ENCODE measurements around the gene GPC6.

Gene GPC6

DNA sequence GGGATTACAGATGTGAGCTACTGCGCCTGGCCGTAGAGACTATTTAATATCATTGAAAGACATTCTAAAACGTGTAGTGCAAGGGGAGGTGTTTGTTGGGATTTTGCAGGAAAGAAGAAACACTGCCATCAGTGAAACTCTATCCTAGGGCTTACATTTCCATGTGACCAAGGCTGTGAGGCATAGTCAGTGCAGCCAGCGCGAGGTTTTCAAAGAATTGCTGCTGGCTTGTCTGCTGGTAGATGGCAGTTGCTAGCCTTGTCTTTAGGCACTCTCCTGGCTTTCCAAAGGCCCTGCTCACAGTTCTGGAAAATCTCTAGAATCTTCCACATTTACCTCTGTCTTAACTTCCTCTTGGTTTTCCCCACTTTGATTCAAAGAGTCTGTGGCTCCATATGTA is 77.5 kb downstream of the GPC6 start:
- no peak overlapping the region for H3K9ac ChIP-seq (ENCODE audit: low read length)
- no peak overlapping the region for H3K4me3 ChIP-seq (ENCODE audit: low read depth, low read length, poor library complexity, severe bottlenecking)
- TF ChIP-seq EZH2 (IDR thresholded peaks at IDR 0.05; ENCODE audit: borderline replicate concordance, low read length) = no peak
- TF ChIP-seq, protein P1, sequence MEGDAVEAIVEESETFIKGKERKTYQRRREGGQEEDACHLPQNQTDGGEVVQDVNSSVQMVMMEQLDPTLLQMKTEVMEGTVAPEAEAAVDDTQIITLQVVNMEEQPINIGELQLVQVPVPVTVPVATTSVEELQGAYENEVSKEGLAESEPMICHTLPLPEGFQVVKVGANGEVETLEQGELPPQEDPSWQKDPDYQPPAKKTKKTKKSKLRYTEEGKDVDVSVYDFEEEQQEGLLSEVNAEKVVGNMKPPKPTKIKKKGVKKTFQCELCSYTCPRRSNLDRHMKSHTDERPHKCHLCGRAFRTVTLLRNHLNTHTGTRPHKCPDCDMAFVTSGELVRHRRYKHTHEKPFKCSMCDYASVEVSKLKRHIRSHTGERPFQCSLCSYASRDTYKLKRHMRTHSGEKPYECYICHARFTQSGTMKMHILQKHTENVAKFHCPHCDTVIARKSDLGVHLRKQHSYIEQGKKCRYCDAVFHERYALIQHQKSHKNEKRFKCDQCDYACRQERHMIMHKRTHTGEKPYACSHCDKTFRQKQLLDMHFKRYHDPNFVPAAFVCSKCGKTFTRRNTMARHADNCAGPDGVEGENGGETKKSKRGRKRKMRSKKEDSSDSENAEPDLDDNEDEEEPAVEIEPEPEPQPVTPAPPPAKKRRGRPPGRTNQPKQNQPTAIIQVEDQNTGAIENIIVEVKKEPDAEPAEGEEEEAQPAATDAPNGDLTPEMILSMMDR (IDR thresholded peaks at IDR 0.05; ENCODE audit: low read length) = no peak
- no peaks in the 10 kb centered on the region for H3K9me2 ChIP-seq (ENCODE audit: low read depth, low read length)
- no peaks in the 10 kb centered on the region for H3K4me1 ChIP-seq (ENCODE audit: insufficient read depth, low read length, severe bottlenecking)
- no peaks in the 10 kb centered on the region for H4K20me1 ChIP-seq (ENCODE audit: insufficient read depth, low read length)
- no peaks in the 10 kb centered on the region for H3K79me2 ChIP-seq (ENCODE audit: insufficient read depth, low read length)
- H3K36me3 ChIP-seq (ENCODE audit: insufficient read depth, low read length) = no peaks in the 10 kb centered on the region
- H3K27me3 ChIP-seq (ENCODE audit: insufficient read depth, low read length) = no peaks in the 10 kb centered on the region
- no peak overlapping the region for H2AFZ ChIP-seq (ENCODE audit: low read length)
- no peaks in the 10 kb centered on the region for H3F3A ChIP-seq (ENCODE audit: insufficient read depth, low read length)
- no peaks in the 10 kb centered on the region for H3K9me3 ChIP-seq (ENCODE audit: low read length)
- no peak overlapping the region for H3K27ac ChIP-seq (ENCODE audit: low read depth, low read length, poor library complexity, severe bottlenecking)
- H3K4me2 ChIP-seq (ENCODE audit: low read length) = no peak overlapping the region

GRCh38 chr13:93304868-93305613 is 78.4 kb downstream of the GPC6 start:
- Histone ChIP-seq H3K36me3 (ENCODE audit: insufficient read depth, low read length) (no peaks in the 10 kb centered on the region), H3K9me2 (ENCODE audit: low read depth, low read length) (no peaks in the 10 kb centered on the region), H3F3A (ENCODE audit: insufficient read depth, low read length) (no peaks in the 10 kb centered on the region), H3K9ac (ENCODE audit: low read length) (no peak overlapping the region), H2AFZ (ENCODE audit: low read length) (no peak overlapping the region), H3K79me2 (ENCODE audit: insufficient read depth, low read length) (no peaks in the 10 kb centered on the region), H3K27me3 (ENCODE audit: insufficient read depth, low read length) (no peaks in the 10 kb centered on the region), H3K4me3 (ENCODE audit: low read depth, low read length, poor library complexity, severe bottlenecking) (no peak overlapping the region), H4K20me1 (ENCODE audit: insufficient read depth, low read length) (no peaks in the 10 kb centered on the region), H3K9me3 (ENCODE audit: low read length) (no peaks in the 10 kb centered on the region), H3K27ac (ENCODE audit: low read depth, low read length, poor library complexity, severe bottlenecking) (no peak overlapping the region), H3K4me1 (ENCODE audit: insufficient read depth, low read length, severe bottlenecking) (no peaks in the 10 kb centered on the region), H3K4me2 (ENCODE audit: low read length) (no peak overlapping the region)
- no peak for TF ChIP-seq EZH2 (IDR thresholded peaks at IDR 0.05; ENCODE audit: borderline replicate concordance, low read length)
- TF ChIP-seq, protein P1 (IDR thresholded peaks at IDR 0.05; ENCODE audit: low read length) = no peak

DNA sequence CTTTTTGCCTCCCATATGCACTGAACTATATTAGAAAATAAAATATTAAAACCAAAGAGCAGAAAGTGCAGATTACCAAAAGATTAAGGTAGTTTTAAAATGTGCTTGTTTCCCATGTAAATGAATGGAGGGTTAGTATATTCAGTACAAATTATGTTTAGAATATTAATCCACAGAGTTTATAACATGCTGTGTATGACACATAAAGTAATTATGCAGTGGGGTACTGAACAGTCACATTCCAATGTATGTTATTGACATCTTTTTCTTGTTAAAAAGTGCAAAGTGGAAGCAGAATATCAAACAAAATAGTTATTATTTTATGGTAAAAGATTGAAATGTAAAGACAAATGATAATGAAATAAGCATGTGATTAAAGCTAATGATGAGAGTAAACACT is 79.3 kb downstream of the GPC6 start:
- no peaks in the 10 kb centered on the region for H3K79me2 ChIP-seq (ENCODE audit: insufficient read depth, low read length)
- no peak overlapping the region for H3K27ac ChIP-seq (ENCODE audit: low read depth, low read length, poor library complexity, severe bottlenecking)
- no peaks in the 10 kb centered on the region for H3K4me1 ChIP-seq (ENCODE audit: insufficient read depth, low read length, severe bottlenecking)
- H3K9me2 ChIP-seq (ENCODE audit: low read depth, low read length) = no peaks in the 10 kb centered on the region
- H3F3A ChIP-seq (ENCODE audit: insufficient read depth, low read length) = no peaks in the 10 kb centered on the region
- H3K4me3 ChIP-seq (ENCODE audit: low read depth, low read length, poor library complexity, severe bottlenecking) = no peak overlapping the region
- TF ChIP-seq EZH2 (IDR thresholded peaks at IDR 0.05; ENCODE audit: borderline replicate concordance, low read length) = no peak
- TF ChIP-seq, protein P1 (IDR thresholded peaks at IDR 0.05; ENCODE audit: low read length) = no peak
- no peaks in the 10 kb centered on the region for H3K9me3 ChIP-seq (ENCODE audit: low read length)
- H3K4me2 ChIP-seq (ENCODE audit: low read length) = no peak overlapping the region
- H2AFZ ChIP-seq (ENCODE audit: low read length) = no peak overlapping the region
- H3K9ac ChIP-seq (ENCODE audit: low read length) = no peak overlapping the region
- no peaks in the 10 kb centered on the region for H3K27me3 ChIP-seq (ENCODE audit: insufficient read depth, low read length)
- H4K20me1 ChIP-seq (ENCODE audit: insufficient read depth, low read length) = no peaks in the 10 kb centered on the region
- H3K36me3 ChIP-seq (ENCODE audit: insufficient read depth, low read length) = no peaks in the 10 kb centered on the region

Measured in OCI-LY1 (cell line).